ENCODE results near the gene CDK16. TPM values are rescaled to one million over a fixed set of nuclear protein-coding genes. Genes with fewer than 3 reads are reported as not detected.

Gene CDK16
- total RNA-seq, 1 experiment from 2014 or later = 134 TPM

DNA sequence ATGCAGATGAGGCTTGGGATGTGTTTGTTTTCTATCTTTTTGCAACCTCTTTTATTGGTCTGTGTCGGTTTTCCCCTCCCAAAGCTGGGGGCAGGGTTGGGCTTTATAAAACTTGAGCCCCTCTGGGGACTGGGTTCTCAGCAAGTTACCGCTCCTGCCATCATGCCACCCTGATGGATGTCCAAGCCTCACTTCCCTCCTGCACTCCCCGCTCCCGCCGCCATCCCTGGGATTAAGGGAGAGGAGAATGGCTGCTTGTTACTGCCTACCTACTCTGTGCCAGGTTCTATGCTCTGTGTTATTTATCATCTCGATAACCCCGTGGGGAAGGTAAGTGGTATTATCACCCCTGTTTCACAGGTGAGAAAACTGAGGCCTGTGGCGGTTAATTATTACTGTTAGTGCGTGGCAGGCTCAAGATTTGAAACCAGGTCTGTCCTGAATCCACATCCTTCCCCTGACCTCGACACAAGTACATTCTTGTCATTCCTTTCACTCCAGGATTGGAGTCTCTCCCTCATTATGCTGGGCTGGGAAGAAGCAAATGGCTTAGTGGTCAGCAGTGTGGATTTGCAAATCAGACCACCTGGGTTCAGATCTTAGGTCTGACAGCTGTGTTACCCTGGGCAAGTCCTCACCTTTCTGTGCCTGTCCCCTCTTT, 20.3 kb upstream of the CDK16 start:
- Histone ChIP-seq H3K4me3 (ENCODE audit: low read depth in 2 of 2, low read length in 2 of 2) (no peak overlapping the region), H3K9me3 (ENCODE audit: control insufficient read depth, insufficient read depth, low read depth, low read length) (no peaks in the 10 kb centered on the region), H3K36me3 (ENCODE audit: control insufficient read depth, insufficient read depth, low read length) (peaks cover 14% of the 10 kb centered on the region), H3K27ac (ENCODE audit: low read length) (no peak overlapping the region), H3K4me1 (ENCODE audit: control insufficient read depth, insufficient read depth, low read length) (peaks cover 26% of the 10 kb centered on the region), H3K27me3 (ENCODE audit: control insufficient read depth, insufficient read depth, low read length) (no peaks in the 10 kb centered on the region)
- intact Hi-C loops (cut with micrococcal nuclease; ENCODE audit: unreplicated experiment) = loop anchor here (10.0 kb wide), 2 partner anchors 187 to 327 kb away; no protein-coding TSS in a partner anchor
- no peak for TF ChIP-seq SIN3A (IDR thresholded peaks at IDR 0.05; ENCODE audit: borderline replicate concordance, insufficient read depth, low read depth, low read length)
- TF ChIP-seq, protein P1, sequence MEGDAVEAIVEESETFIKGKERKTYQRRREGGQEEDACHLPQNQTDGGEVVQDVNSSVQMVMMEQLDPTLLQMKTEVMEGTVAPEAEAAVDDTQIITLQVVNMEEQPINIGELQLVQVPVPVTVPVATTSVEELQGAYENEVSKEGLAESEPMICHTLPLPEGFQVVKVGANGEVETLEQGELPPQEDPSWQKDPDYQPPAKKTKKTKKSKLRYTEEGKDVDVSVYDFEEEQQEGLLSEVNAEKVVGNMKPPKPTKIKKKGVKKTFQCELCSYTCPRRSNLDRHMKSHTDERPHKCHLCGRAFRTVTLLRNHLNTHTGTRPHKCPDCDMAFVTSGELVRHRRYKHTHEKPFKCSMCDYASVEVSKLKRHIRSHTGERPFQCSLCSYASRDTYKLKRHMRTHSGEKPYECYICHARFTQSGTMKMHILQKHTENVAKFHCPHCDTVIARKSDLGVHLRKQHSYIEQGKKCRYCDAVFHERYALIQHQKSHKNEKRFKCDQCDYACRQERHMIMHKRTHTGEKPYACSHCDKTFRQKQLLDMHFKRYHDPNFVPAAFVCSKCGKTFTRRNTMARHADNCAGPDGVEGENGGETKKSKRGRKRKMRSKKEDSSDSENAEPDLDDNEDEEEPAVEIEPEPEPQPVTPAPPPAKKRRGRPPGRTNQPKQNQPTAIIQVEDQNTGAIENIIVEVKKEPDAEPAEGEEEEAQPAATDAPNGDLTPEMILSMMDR (IDR thresholded peaks at IDR 0.05) = no peak
- TF ChIP-seq, protein P2, sequence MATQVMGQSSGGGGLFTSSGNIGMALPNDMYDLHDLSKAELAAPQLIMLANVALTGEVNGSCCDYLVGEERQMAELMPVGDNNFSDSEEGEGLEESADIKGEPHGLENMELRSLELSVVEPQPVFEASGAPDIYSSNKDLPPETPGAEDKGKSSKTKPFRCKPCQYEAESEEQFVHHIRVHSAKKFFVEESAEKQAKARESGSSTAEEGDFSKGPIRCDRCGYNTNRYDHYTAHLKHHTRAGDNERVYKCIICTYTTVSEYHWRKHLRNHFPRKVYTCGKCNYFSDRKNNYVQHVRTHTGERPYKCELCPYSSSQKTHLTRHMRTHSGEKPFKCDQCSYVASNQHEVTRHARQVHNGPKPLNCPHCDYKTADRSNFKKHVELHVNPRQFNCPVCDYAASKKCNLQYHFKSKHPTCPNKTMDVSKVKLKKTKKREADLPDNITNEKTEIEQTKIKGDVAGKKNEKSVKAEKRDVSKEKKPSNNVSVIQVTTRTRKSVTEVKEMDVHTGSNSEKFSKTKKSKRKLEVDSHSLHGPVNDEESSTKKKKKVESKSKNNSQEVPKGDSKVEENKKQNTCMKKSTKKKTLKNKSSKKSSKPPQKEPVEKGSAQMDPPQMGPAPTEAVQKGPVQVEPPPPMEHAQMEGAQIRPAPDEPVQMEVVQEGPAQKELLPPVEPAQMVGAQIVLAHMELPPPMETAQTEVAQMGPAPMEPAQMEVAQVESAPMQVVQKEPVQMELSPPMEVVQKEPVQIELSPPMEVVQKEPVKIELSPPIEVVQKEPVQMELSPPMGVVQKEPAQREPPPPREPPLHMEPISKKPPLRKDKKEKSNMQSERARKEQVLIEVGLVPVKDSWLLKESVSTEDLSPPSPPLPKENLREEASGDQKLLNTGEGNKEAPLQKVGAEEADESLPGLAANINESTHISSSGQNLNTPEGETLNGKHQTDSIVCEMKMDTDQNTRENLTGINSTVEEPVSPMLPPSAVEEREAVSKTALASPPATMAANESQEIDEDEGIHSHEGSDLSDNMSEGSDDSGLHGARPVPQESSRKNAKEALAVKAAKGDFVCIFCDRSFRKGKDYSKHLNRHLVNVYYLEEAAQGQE (IDR thresholded peaks at IDR 0.05; ENCODE audit: insufficient read depth in 1 of 2, low read depth in 2 of 2, low read length in 1 of 2) = no peak
- TF ChIP-seq TCF7L2 (IDR thresholded peaks at IDR 0.05; ENCODE audit: low read depth, low read length) = no peak
- TF ChIP-seq POLR2AphosphoS5 (IDR thresholded peaks at IDR 0.05; ENCODE audit: low read depth, low read length) = no peak
- ATAC-seq (no peak), DNase-seq (ENCODE audit: low read depth, low spot score) (no peak)
- ChIA-PET POLR2A (no interaction called here), CTCF (no interaction called here)
- BruUV-seq (replicated peaks) = no TSS peak
- in situ Hi-C loops (cut with HindIII; ENCODE audit: low pct_unique_long_range_greater_than_20kb, low sequenced_read_pairs) = no loop called here

DNA sequence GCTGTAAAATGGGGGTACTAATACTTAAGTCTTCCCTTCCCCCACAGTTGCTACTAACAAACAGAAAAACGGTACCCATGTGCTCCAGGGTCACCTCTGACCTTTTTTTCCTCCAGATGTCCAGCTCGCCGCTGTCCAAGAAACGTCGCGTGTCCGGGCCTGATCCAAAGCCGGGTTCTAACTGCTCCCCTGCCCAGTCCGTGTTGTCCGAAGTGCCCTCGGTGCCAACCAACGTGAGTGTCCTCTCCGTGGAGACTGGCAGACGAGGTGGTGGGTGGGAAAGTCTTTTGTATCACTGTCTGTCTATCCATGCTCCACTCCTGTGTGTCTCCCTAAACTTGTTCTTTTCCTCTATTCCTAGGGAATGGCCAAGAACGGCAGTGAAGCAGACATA, 19.8 kb upstream of the CDK16 start:
- Histone ChIP-seq H3K4me3 (ENCODE audit: low read depth in 2 of 2, low read length in 2 of 2) (no peak overlapping the region), H3K9me3 (ENCODE audit: control insufficient read depth, insufficient read depth, low read depth, low read length) (no peaks in the 10 kb centered on the region), H3K36me3 (ENCODE audit: control insufficient read depth, insufficient read depth, low read length) (peaks cover 14% of the 10 kb centered on the region), H3K4me1 (ENCODE audit: control insufficient read depth, insufficient read depth, low read length) (peaks cover 24% of the 10 kb centered on the region), H3K27me3 (ENCODE audit: control insufficient read depth, insufficient read depth, low read length) (no peaks in the 10 kb centered on the region), H3K27ac (ENCODE audit: low read length) (no peak overlapping the region)
- TF ChIP-seq, protein P2 (IDR thresholded peaks at IDR 0.05; ENCODE audit: insufficient read depth in 1 of 2, low read depth in 2 of 2, low read length in 1 of 2) = no peak
- no peak for TF ChIP-seq TCF7L2 (IDR thresholded peaks at IDR 0.05; ENCODE audit: low read depth, low read length)
- TF ChIP-seq, protein P1 (IDR thresholded peaks at IDR 0.05) = no peak
- no peak for TF ChIP-seq POLR2AphosphoS5 (IDR thresholded peaks at IDR 0.05; ENCODE audit: low read depth, low read length)
- no peak for TF ChIP-seq SIN3A (IDR thresholded peaks at IDR 0.05; ENCODE audit: borderline replicate concordance, insufficient read depth, low read depth, low read length)
- POLR2A ChIA-PET = no interaction called here
- DNase-seq (ENCODE audit: low read depth, low spot score) = no peak
- CTCF ChIA-PET = no interaction called here
- intact Hi-C loops (cut with micrococcal nuclease; ENCODE audit: unreplicated experiment) (loop anchor here (10.0 kb wide), 2 partner anchors 186 to 326 kb away; no protein-coding TSS in a partner anchor), in situ Hi-C loops (cut with HindIII; ENCODE audit: low pct_unique_long_range_greater_than_20kb, low sequenced_read_pairs) (no loop called here)
- BruUV-seq (replicated peaks) = no TSS peak
- no peak for ATAC-seq

All from Panc1 (cell line).